Neuronal stem cell (in vitro differentiated cells): ENCODE data around the gene CST5.

Source experiments
- DNase-seq: peaks from one replicate; pipeline ENCODE4 v3.0.0-alpha.2; 2013; ENCODE audit warnings: low spot score
- H2AFZ ChIP-seq: one replicate; pipeline ENCODE4 v1.6.1; 2013; ENCODE audit warnings: mild to moderate bottlenecking, low read length, inconsistent platforms
- H2AK5ac ChIP-seq: 2 replicates; pipeline ENCODE4 v1.6.1; 2013; ENCODE audit warnings: low read depth, mild to moderate bottlenecking, inconsistent platforms, low read length, moderate library complexity, mixed read lengths
- H2BK120ac ChIP-seq: 2 replicates; pipeline ENCODE4 v1.6.1; 2013; ENCODE audit warnings: low read depth, mild to moderate bottlenecking, inconsistent platforms, low read length, moderate library complexity, mixed read lengths
- H2BK12ac ChIP-seq: one replicate; pipeline ENCODE4 v1.6.1; 2013; ENCODE audit warnings: low read length, inconsistent platforms
- H2BK15ac ChIP-seq: 2 replicates; pipeline ENCODE4 v1.6.1; 2013; ENCODE audit warnings: mild to moderate bottlenecking, low read length, inconsistent platforms, mixed read lengths
- H2BK5ac ChIP-seq: one replicate; pipeline ENCODE4 v1.6.1; 2013; ENCODE audit warnings: inconsistent platforms, mild to moderate bottlenecking, low read length, moderate library complexity
- H3K14ac ChIP-seq: one replicate; pipeline ENCODE4 v1.6.1; 2013; ENCODE audit warnings: low read length, inconsistent platforms
- H3K18ac ChIP-seq: 2 replicates; pipeline ENCODE4 v1.6.1; 2013; ENCODE audit warnings: low read length, inconsistent platforms
- H3K23ac ChIP-seq: 2 replicates; pipeline ENCODE4 v1.6.1; 2013; ENCODE audit warnings: low read depth, mild to moderate bottlenecking, mixed read lengths, low read length, inconsistent platforms; ENCODE audit not compliant: poor library complexity
- H3K27ac ChIP-seq: replicated peaks from 3 replicates; pipeline ENCODE4 v1.5.1; 2013; ENCODE audit warnings: low read length, inconsistent platforms
- H3K27me3 ChIP-seq, 3 experiments: 2 replicates each; pipeline ENCODE4 v1.6.1; 2013; ENCODE audit warnings: low read length in 3 of 3, mild to moderate bottlenecking in 2 of 3, inconsistent platforms in 1 of 3, low read depth in 1 of 3, mixed read lengths in 1 of 3, moderate library complexity in 1 of 3; ENCODE audit not compliant: control insufficient read depth in 3 of 3, insufficient read depth in 3 of 3
- H3K36me3 ChIP-seq, 2 donors: replicated peaks in 1 of 2; 2 replicates each; pipeline ENCODE4 v1.6.1; 2013; ENCODE audit warnings: low read length in 2 of 2; ENCODE audit not compliant: control insufficient read depth in 2 of 2, insufficient read depth in 2 of 2
- H3K4ac ChIP-seq: 2 replicates; pipeline ENCODE4 v1.6.1; 2013; ENCODE audit warnings: inconsistent platforms, mild to moderate bottlenecking, low read length, moderate library complexity
- H3K4me1 ChIP-seq, 2 donors: 1 replicate in 1 of 2; 2 replicates in 1 of 2; pipeline ENCODE4 v1.6.1; 2013; ENCODE audit warnings: low read length in 2 of 2, low read depth in 1 of 2; ENCODE audit not compliant: control insufficient read depth in 2 of 2, insufficient read depth in 1 of 2
- H3K4me2 ChIP-seq: one replicate; pipeline ENCODE4 v1.6.1; 2013; ENCODE audit warnings: mild to moderate bottlenecking, low read length, inconsistent platforms; ENCODE audit not compliant: insufficient read depth, poor library complexity, severe bottlenecking
- H3K4me3 ChIP-seq, 2 donors: 2 replicates each; pipeline ENCODE4 v1.5.1; 2013; ENCODE audit warnings: low read length in 2 of 2, mild to moderate bottlenecking in 2 of 2, inconsistent platforms in 1 of 2, moderate library complexity in 1 of 2
- H3K79me1 ChIP-seq: one replicate; pipeline ENCODE4 v1.6.1; 2013; ENCODE audit warnings: low read depth, mild to moderate bottlenecking, inconsistent platforms, low read length, moderate library complexity
- H3K9ac ChIP-seq: one replicate; pipeline ENCODE4 v1.6.1; 2013; ENCODE audit warnings: mild to moderate bottlenecking, low read depth, low read length, inconsistent platforms; ENCODE audit not compliant: poor library complexity
- H3K9me3 ChIP-seq, 2 donors: replicated peaks in 1 of 2; 2 replicates each; pipeline versions ENCODE3 to v1.6.1; 2013; ENCODE audit warnings: low read length in 2 of 2, mild to moderate bottlenecking in 2 of 2, inconsistent platforms in 1 of 2, low read depth in 1 of 2, mixed read lengths in 1 of 2, moderate library complexity in 1 of 2; ENCODE audit not compliant: control insufficient read depth in 2 of 2, insufficient read depth in 1 of 2
- H4K8ac ChIP-seq: one replicate; pipeline ENCODE4 v1.6.1; 2013; ENCODE audit warnings: low read depth, mild to moderate bottlenecking, inconsistent platforms, low read length, moderate library complexity
- H4K91ac ChIP-seq: one replicate; pipeline ENCODE4 v1.6.1; 2013; ENCODE audit warnings: low read length, low read depth, mild to moderate bottlenecking, inconsistent platforms; ENCODE audit not compliant: poor library complexity
- WGBS, 2 donors: extraction: QIAGEN DNeasy Blood & Tissue Kit; methylation state at CpG; one replicate each; pipeline ENCODE4 v1.1.7; 2013; ENCODE audit warnings: missing lambda C conversion rate in 2 of 2, mixed read lengths in 1 of 2; ENCODE audit not compliant: insufficient read length in 2 of 2, insufficient replicate concordance in 1 of 2; ENCODE audit errors: extremely low coverage in 2 of 2; 5-methylcytosine and 5-hydroxymethylcytosine counted together

Gene CST5

GRCh38 chr20:23856736-23857135 lies 22.8 kb downstream of the CST5 start:
- H3K18ac ChIP-seq: peak overlapping the region; percentile 80

GRCh38 chr20:23856226-23856625 lies 23.3 kb downstream of the CST5 start:
- Histone ChIP-seq H2BK12ac (peak overlapping the region; percentile 50), H4K8ac (no peak overlapping the region), H2BK15ac (no peak overlapping the region), H3K18ac (no peak overlapping the region), H3K36me3 (no peaks in the 10 kb centered on the region), H2BK120ac (no peak overlapping the region), H2AFZ (no peak overlapping the region), H3K9me3 (no peaks in the 10 kb centered on the region), H2AK5ac (no peak overlapping the region), H3K79me1 (no peaks in the 10 kb centered on the region), H3K4me1 (peaks cover 0 to 3% of the 10 kb centered on the region in 2 donors), H3K14ac (no peak overlapping the region), H4K91ac (no peak overlapping the region), H3K9ac (peak overlapping the region; percentile 45), H2BK5ac (no peak overlapping the region), H3K27me3 (no peaks in the 10 kb centered on the region), H3K4me3 (no peak overlapping the region), H3K27ac (no peak overlapping the region), H3K4ac (no peak overlapping the region), H3K23ac (no peak overlapping the region), H3K4me2 (no peak overlapping the region)
- no CpG with 5 or more reads among the region's 5 CpGs for WGBS, 2 donors
- DNase-seq: no peak

More at GRCh38 chr20:23856736-23857135, 22.8 kb downstream of the CST5 start:
- no peaks in the 10 kb centered on the region for H3K79me1 ChIP-seq
- H3K14ac ChIP-seq: no peak overlapping the region
- H3K27me3 ChIP-seq: no peaks in the 10 kb centered on the region
- no peak overlapping the region for H2BK15ac ChIP-seq
- no peak overlapping the region for H2BK12ac ChIP-seq
- no peak overlapping the region for H4K91ac ChIP-seq
- H4K8ac ChIP-seq: no peak overlapping the region
- H2BK5ac ChIP-seq: no peak overlapping the region
- DNase-seq: no peak
- WGBS, 2 donors: no CpG with 5 or more reads among the region's 5 CpGs
- H3K4ac ChIP-seq: no peak overlapping the region
- no peak overlapping the region for H3K4me2 ChIP-seq
- peaks cover 0 to 3% of the 10 kb centered on the region in 2 donors for H3K4me1 ChIP-seq
- H3K4me3 ChIP-seq: no peak overlapping the region
- H3K36me3 ChIP-seq: no peaks in the 10 kb centered on the region
- no peak overlapping the region for H3K23ac ChIP-seq
- no peak overlapping the region for H2BK120ac ChIP-seq
- H3K27ac ChIP-seq: no peak overlapping the region
- no peak overlapping the region for H3K9ac ChIP-seq
- H3K9me3 ChIP-seq: no peaks in the 10 kb centered on the region
- H2AFZ ChIP-seq: no peak overlapping the region
- H2AK5ac ChIP-seq: peak overlapping the region; percentile 30

- Histone ChIP-seq H2BK120ac (no peak overlapping the region), H2BK15ac (no peak overlapping the region), H2AK5ac (no peak overlapping the region), H3K18ac (no peak overlapping the region), H3K23ac (no peak overlapping the region), H2BK5ac (no peak overlapping the region), H3K9ac (peak overlapping the region; percentile 9), H3K4me3 (no peak overlapping the region), H4K91ac (no peak overlapping the region), H3K36me3 (no peaks in the 10 kb centered on the region), H2AFZ (no peak overlapping the region), H3K27me3 (no peaks in the 10 kb centered on the region), H3K14ac (no peak overlapping the region), H3K4me2 (no peak overlapping the region), H3K27ac (no peak overlapping the region), H3K9me3 (no peaks in the 10 kb centered on the region), H3K4ac (no peak overlapping the region), H2BK12ac (no peak overlapping the region), H4K8ac (no peak overlapping the region), H3K4me1 (no peaks in the 10 kb centered on the region), H3K79me1 (no peaks in the 10 kb centered on the region)
- WGBS, 2 donors: no CpG with 5 or more reads among the region's 2 CpGs
- DNase-seq: no peak
Observed at GRCh38 chr20:23841693-23842092, 37.9 kb downstream of the CST5 start.

GRCh38 chr20:23835716-23836115 lies 43.8 kb downstream of the CST5 start:
- Histone ChIP-seq H3K4ac (no peak overlapping the region), H3K4me1 (no peaks in the 10 kb centered on the region), H3K9me3 (peaks cover 0 to 6% of the 10 kb centered on the region in 2 donors), H3K79me1 (no peaks in the 10 kb centered on the region), H2BK15ac (no peak overlapping the region), H2BK5ac (no peak overlapping the region), H3K14ac (no peak overlapping the region), H3K27me3 (no peaks in the 10 kb centered on the region), H3K9ac (no peak overlapping the region), H4K91ac (no peak overlapping the region), H3K27ac (no peak overlapping the region), H2AK5ac (no peak overlapping the region), H3K4me3 (no peak overlapping the region), H3K23ac (no peak overlapping the region), H3K36me3 (no peaks in the 10 kb centered on the region), H2BK120ac (no peak overlapping the region), H2BK12ac (no peak overlapping the region), H3K18ac (no peak overlapping the region), H4K8ac (no peak overlapping the region), H3K4me2 (no peak overlapping the region), H2AFZ (no peak overlapping the region)
- DNase-seq: no peak
- WGBS, 2 donors: no CpG with 5 or more reads among the region's 4 CpGs
